A673 (cell line): ENCODE results near the gene SLCO2A1.

ENCODE experiments used
- CTCF ChIP-seq: fragments of 300-800, 200-600 bp; sonication (generic); conservative IDR thresholded peaks from 2 replicates; pipeline ENCODE4 v1.5.1; 2017; ENCODE audit warnings: low read depth, mild to moderate bottlenecking, antibody characterized with exemption, low read length, moderate library complexity, mixed read lengths
- EZH2 ChIP-seq: fragments of 200-600 bp; sonication (generic); IDR thresholded peaks from 2 replicates; pipeline ENCODE4 v1.6.1; 2017; ENCODE audit warnings: borderline replicate concordance, low read depth, mild to moderate bottlenecking, mixed read lengths, antibody characterized with exemption, low read length; ENCODE audit not compliant: poor library complexity, severe bottlenecking

- TF ChIP-seq EZH2: no peak
- TF ChIP-seq CTCF: no peak
Measured at GRCh38 chr3:133878518-133878917, 151.2 kb downstream of the SLCO2A1 start.
